ENCODE results near the gene CRB3.

DNA sequence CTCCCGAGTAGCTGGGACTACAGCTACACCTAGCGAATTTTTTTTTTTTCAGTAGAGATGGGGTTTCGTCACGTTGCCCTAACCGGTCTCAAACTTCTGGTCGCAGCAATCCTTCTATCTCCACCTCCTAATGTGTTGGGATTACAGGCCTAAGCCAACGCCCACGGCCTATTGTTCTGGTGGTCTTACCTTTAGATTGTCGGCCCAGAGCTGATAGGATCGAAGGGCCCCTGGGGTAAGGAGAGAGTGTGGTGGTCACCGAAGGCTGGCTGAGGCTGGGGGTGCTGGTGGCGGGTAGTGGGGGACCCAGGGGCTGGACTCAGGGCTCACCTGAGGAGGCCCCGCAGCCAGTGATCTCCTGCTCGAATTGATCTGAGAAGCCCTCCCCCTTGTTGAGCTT is 7.0 kb downstream of the CRB3 start:
- no peak for TF ChIP-seq EZH2 (IDR thresholded peaks at IDR 0.05; ENCODE audit: low read depth, low read length, severe bottlenecking)
- no peak for TF ChIP-seq YY1 (IDR thresholded peaks at IDR 0.05; ENCODE audit: low read depth, low read length)
- no peak for TF ChIP-seq POLR2AphosphoS5 (IDR thresholded peaks at IDR 0.05; ENCODE audit: low read depth, low read length)
- TF ChIP-seq, protein P1, sequence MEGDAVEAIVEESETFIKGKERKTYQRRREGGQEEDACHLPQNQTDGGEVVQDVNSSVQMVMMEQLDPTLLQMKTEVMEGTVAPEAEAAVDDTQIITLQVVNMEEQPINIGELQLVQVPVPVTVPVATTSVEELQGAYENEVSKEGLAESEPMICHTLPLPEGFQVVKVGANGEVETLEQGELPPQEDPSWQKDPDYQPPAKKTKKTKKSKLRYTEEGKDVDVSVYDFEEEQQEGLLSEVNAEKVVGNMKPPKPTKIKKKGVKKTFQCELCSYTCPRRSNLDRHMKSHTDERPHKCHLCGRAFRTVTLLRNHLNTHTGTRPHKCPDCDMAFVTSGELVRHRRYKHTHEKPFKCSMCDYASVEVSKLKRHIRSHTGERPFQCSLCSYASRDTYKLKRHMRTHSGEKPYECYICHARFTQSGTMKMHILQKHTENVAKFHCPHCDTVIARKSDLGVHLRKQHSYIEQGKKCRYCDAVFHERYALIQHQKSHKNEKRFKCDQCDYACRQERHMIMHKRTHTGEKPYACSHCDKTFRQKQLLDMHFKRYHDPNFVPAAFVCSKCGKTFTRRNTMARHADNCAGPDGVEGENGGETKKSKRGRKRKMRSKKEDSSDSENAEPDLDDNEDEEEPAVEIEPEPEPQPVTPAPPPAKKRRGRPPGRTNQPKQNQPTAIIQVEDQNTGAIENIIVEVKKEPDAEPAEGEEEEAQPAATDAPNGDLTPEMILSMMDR (IDR thresholded peaks at IDR 0.05; ENCODE audit: control extremely low read depth in 1 of 3, insufficient read depth in 1 of 3, low read depth in 1 of 3, low read length in 3 of 3) = no peak
- TF ChIP-seq, protein P2, sequence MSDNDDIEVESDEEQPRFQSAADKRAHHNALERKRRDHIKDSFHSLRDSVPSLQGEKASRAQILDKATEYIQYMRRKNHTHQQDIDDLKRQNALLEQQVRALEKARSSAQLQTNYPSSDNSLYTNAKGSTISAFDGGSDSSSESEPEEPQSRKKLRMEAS (IDR thresholded peaks at IDR 0.05) = no peak
- no peak for TF ChIP-seq ZNF274 (IDR thresholded peaks at IDR 0.05; ENCODE audit: borderline replicate concordance, extremely low read depth, low read length)
- no peak for TF ChIP-seq EP300 (IDR thresholded peaks at IDR 0.05; ENCODE audit: borderline replicate concordance in 1 of 2, low read depth in 2 of 2, low read length in 2 of 2)
- TF ChIP-seq RFX5 (IDR thresholded peaks at IDR 0.05; ENCODE audit: borderline replicate concordance, low read depth, low read length) = no peak
- TF ChIP-seq JUN (IDR thresholded peaks at IDR 0.05; ENCODE audit: low read depth, low read length) = no peak
- TF ChIP-seq CREB1 (IDR thresholded peaks at IDR 0.05) = no peak
- TF ChIP-seq SIX5 (IDR thresholded peaks at IDR 0.05; ENCODE audit: low read depth, low read length) = no peak

Data from H1 (cell line).